ENCODE data around the gene RITA1. TPM values are rescaled to one million over a fixed set of nuclear protein-coding genes. Genes with fewer than 3 reads are reported as not detected.
A peak's percentile ranks its signal among the peaks of the same experiment; 100 is the strongest.
"Not testable (repeated sequence)": the region's sequence is repeated elsewhere in the genome, so short reads cannot be mapped to it uniquely, and the experiment has no call there.

The RITA1 gene
- total RNA-seq, 1 donor from 2014 or later: 8.4 TPM

DNA sequence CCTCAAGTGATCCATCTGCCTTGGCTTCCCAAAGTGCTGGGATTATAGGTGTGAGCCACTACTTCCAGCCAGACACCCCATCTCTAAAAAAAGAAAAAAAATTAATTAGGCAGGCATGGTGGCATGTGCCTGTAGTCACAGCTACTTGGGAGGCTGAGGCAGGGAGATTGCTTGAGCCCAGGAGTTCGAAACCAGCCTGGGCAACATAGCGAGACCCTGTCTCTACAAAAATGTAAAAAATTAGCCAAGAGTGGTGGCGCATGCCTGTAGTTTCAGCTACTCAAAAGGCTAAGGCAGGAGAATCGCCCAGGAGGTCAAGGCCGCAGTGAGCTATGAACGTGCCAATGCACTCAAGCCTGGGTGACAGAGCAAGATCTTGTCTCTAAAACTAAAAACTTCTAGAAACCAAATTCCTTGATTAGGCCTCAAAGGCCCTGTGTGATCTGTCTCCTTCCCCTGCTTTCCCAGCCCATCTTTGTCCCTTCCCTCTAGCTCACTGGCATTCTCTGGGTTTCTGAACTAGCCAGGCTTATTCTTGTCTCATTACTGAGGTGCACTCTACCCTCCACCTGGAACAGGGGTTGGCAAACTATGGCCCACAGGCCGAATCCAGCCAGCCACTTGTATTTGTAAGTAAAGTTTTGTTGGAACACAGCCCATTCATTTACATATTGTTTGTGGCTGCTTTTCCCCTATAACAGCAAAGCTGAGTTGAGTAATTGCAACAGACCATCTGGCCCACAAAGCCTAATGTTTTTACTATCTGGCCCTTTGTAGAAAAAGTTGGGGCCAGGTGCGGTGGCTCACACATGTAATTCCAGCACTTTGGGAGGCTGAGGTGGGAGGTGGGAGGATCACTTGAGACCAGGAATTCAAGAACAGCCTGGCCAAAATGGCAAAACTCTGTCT, 18.6 kb downstream of the RITA1 start:
- no peak for DNase-seq

GRCh38 chr12:113204804-113205203, 19.3 kb downstream of the RITA1 start:
- DNase-seq: no peak

GRCh38 chr12:113206802-113207201, 21.3 kb downstream of the RITA1 start:
- DNase-seq: not testable (repeated sequence)

GRCh38 chr12:113207613-113208040, 22.1 kb downstream of the RITA1 start:
- no peak for DNase-seq

GRCh38 chr12:113208041-113208934, 22.8 kb downstream of the RITA1 start:
- no peak for DNase-seq

DNA sequence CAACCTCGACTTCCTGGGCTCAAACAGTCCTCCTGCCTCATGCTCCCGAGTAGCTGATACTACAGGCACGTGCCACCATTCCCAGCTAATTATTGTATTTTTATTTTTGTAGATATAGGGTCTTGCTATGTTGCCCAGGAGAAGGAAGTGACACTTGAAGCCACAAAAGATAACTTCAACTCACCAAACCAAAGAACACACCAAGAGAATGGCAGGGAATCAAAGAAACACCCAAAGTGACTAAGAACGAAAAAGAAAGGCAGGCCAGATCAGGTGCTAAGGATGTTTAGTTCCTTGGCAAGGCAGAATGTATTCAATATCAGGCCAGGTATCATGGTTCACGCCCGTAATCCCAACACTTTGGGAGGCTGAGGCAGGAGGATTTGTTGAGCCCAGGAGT, 25.6 kb downstream of the RITA1 start:
- DNase-seq: no peak

DNA sequence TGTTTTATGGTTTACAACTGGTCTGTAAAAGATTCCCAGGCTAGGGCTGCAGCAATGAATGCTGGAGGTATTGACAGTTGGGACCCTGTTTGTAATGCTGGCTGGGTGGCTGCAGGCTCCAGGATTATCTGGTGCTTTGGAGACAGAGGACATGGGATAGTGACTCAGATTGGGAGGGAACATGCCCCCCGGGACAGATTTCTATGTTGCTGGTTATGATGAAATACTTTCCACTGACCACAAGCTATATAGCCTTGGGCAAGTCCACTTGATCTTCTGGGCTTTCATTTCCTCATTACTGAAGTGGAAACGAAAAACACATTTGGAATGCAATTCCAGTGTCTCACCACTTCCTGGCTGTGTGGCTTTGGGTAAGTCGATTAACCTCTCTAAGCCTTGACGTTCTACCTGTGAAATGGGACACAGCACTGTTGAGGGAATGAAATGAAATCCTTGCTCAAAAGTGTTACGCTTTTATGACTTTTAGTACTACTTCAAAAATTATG, 29.4 kb downstream of the RITA1 start:
- no peak for DNase-seq

GRCh38 chr12:113216027-113216426, 30.5 kb downstream of the RITA1 start:
- no peak for DNase-seq

DNA sequence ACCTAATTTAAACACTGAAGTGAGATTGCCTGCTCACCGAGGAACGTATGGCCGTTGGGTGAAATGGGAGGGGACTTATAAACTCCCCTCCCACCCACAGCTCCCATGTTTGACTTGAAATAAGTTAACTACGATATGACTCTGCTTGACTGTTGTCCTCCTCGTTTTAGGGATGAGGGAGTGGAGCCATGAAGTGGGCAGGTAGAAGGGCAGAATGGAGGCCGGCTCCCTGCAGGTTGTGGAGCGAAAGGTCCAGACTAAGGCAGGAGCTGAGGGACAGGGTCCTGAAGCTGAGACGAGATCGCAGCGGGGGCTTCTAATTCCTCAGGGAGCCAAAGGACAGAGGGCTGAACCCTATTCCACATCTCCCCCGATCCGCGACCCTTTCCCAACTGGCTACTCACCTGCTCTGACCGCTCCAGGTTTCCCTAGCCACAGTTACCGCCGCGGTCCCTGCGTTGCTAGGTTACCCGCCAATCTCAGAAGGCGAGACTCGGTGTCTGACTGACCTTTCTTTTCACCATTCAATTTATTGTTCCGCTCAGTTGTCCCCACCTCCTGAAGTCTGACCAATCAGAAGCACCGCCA, 35.2 kb downstream of the RITA1 start:
- DNase-seq: no peak

- DNase-seq: peak; percentile 100
Observed at GRCh38 chr12:113221181-113221996, 35.9 kb downstream of the RITA1 start, which contains the start of gene TPCN1. Gene TPCN1, plus strand, starts transcription at chr12:113221464. Its CDS starts 5,389 bp downstream, at chr12:113226853.

GRCh38 chr12:113221997-113222729, 36.6 kb downstream of the RITA1 start:
- DNase-seq: no peak

- no peak for DNase-seq
Observed at GRCh38 chr12:113222730-113223531, 37.4 kb downstream of the RITA1 start.

DNA sequence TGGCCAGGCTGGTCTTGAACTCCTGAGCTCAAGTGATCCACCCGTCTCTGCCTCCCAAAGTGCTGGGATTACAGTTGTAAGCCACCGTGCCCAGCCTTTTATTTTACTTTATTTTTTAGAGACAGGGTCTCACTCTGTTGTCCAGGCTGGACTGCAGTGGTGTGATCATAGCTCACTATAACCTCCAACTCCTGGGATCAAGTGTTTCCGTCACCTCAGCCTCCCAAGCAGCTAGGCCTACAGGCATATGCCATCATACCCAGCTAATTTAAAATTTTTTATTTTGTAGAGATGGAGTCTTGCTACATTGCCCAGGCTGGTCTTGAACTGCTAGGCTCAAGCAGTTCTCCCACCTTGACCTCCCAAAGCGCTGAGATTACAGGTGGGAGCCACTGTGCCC, 39.4 kb downstream of the RITA1 start:
- no peak for DNase-seq

- DNase-seq: peak; percentile 19
Observed at GRCh38 chr12:113226696-113227568, 41.4 kb downstream of the RITA1 start.

DNA sequence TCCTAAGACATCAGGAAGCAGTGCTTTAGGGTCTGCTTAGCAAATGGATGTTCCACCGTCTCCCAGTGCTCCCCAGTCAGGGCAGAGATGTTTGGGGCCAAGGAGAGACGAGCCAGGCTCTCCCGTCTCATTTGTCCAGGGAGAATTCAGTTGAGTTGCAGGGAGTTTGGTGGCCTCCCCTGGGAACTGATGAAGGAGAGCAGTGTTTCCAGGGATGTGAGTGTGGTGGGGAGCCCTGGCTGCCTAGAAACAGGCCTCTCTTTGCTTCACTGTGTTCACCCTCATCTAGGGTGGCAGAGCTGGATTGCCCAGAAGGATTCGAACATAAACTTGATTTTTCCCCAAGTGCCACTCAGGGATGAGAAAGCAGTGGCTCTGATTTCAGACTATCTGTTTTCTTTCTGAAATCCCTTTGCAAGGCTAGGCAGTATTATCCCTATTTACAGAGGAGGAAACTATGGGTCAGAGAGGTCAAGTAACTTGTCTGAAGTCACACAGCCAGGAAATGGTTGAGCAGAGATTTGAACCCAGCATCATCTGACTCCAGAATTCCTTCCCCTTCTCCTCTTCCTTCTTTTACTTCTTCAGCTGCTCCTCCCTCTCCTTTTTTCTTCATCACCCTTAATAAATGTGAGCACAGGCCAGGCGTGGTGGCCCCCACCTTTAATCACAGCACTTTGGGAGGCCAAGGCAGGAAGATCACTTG, 42.3 kb downstream of the RITA1 start:
- no peak for DNase-seq

DNA sequence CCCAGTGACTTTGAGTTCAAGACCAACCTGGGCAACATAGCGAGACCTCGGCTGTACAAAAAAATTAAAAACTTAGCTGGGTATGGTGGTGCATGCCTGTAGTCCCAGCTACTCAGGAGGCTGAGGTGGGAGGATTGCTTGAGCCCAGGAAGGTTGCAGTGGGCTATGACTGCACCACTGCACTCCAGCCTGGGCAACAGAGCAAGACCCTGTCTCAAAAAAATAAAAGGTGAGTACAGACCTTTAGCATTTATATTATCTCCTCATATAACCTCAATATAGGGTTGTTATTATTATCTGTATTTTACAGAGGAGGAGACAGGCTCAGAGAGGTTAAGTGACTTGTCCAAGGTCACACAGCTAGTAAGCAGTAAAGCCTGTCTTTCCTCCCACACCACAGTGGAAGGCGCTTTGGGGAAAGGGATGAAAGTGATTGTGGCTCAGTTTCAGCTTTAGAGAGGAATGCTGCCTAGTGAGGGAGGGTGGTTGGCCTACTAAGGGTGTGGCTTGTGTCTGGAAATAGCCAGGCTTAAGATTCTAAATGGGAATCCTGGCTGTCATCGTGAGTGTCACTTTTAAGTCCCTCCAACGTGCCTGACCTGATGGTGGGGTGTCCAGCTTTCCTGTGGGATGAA, 43.0 kb downstream of the RITA1 start:
- no peak for DNase-seq

Measured in occipital lobe (tissue), 2 donors.